ENCODE results near the gene GATA1.

Gene GATA1

DNA sequence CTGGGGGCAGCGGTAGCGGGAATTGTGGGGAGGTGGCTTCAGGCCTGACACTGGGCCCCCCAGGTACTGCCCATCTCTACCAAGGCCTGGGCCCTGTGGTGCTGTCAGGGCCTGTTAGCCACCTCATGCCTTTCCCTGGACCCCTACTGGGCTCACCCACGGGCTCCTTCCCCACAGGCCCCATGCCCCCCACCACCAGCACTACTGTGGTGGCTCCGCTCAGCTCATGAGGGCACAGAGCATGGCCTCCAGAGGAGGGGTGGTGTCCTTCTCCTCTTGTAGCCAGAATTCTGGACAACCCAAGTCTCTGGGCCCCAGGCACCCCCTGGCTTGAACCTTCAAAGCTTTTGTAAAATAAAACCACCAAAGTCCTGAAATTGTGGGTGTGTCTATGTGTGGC is 7.5 kb downstream of the GATA1 start:
- CTCF ChIA-PET = no interaction called here
- TF ChIP-seq, protein P1, sequence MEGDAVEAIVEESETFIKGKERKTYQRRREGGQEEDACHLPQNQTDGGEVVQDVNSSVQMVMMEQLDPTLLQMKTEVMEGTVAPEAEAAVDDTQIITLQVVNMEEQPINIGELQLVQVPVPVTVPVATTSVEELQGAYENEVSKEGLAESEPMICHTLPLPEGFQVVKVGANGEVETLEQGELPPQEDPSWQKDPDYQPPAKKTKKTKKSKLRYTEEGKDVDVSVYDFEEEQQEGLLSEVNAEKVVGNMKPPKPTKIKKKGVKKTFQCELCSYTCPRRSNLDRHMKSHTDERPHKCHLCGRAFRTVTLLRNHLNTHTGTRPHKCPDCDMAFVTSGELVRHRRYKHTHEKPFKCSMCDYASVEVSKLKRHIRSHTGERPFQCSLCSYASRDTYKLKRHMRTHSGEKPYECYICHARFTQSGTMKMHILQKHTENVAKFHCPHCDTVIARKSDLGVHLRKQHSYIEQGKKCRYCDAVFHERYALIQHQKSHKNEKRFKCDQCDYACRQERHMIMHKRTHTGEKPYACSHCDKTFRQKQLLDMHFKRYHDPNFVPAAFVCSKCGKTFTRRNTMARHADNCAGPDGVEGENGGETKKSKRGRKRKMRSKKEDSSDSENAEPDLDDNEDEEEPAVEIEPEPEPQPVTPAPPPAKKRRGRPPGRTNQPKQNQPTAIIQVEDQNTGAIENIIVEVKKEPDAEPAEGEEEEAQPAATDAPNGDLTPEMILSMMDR (IDR thresholded peaks at IDR 0.05; ENCODE audit: control extremely low read depth, extremely low read depth, low read depth, missing control alignments) = no peak
- DNase-seq (ENCODE audit: extremely low spot score) = no peak
- POLR2A ChIA-PET = no interaction called here

DNA sequence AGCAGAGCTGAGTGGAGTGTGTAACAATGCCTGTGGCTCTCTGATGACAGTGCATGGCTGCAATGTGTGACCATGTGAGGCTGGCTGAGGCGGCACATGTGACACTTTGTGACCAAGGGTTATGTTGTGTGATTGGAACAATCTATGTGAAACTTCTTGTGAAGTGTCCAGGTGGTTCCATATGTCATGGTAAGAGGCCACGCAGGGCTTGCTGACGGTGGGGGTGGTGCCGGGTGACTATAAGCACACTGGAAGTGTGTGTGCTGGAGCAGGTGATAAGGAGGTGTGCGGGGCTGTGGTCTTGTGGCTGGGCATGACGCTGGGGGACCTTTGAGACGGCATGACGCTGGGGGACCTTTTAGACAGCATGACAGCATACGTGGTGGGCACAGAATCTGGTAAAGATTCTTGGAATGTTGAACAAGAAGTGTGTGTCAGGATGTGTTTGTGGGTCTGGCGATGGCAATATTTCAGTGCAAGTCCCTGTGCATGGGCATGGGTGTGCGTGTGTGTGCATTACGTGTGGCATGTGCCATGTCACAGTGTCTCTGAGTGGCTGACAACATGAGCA is 8.0 kb downstream of the GATA1 start:
- ChIA-PET POLR2A (no interaction called here), CTCF (no interaction called here)
- no peak for DNase-seq (ENCODE audit: extremely low spot score)
- TF ChIP-seq, protein P1 (IDR thresholded peaks at IDR 0.05; ENCODE audit: control extremely low read depth, extremely low read depth, low read depth, missing control alignments) = no peak

DNA sequence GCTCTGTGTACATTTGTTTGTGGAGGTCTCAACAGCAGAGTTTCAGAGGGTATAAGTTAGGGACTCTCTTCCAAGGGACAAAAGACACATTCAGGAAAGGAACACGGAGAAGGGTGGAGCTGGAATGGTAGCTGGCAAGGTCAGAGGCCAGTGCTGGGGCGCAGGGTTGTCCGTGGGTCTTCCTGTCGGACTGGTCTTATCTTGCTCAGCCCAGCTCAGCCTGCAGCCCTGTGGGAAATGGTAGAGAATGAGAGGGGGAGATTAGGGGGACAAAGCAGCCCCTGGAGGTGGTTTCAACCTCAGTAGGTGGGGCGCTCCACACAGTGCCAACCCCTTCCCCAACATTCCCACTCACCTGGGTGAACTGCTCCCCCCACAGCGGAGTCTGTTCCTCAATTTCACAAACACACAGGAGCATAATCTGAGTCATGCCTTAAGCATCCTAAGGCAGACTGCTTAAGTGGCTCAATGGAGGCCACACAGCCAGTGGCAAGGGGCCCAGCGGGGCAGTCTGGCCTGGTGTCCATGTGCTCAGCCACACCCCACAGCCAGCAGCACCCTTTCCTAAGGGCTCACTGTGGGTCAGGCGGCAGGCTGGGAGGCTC is 8.6 kb downstream of the GATA1 start:
- no peak for DNase-seq (ENCODE audit: extremely low spot score)
- TF ChIP-seq, protein P1 (IDR thresholded peaks at IDR 0.05; ENCODE audit: control extremely low read depth, extremely low read depth, low read depth, missing control alignments) = no peak
- ChIA-PET POLR2A (no interaction called here), CTCF (no interaction called here)

DNA sequence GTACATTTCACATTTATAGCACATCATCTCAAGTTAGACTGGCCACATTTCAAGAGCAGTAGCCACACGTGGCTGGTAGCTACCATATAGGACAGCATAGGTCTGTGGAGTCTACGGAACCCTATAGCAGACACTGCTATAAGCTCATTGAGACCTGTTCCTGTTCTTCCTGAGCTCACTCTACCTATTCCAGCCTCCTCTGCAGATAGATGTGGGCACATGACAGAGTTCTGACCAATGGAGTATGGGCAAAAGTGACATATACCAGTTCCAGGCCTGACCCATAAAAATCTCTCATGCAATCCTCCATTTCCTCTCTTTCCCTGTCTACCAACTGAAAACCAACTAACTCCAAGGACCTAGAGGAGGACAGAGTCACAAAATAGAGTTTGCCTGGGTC is 11.9 kb downstream of the GATA1 start:
- DNase-seq (ENCODE audit: extremely low spot score) = no peak
- ChIA-PET POLR2A (no interaction called here), CTCF (interaction anchor here (0.9 to 1.0 kb wide), 2 partner anchors 23 to 98 kb away, joined by 3 to 4 read pairs; no protein-coding TSS in a partner anchor)
- TF ChIP-seq, protein P1 (IDR thresholded peaks at IDR 0.05; ENCODE audit: control extremely low read depth, extremely low read depth, low read depth, missing control alignments) = no peak

DNA sequence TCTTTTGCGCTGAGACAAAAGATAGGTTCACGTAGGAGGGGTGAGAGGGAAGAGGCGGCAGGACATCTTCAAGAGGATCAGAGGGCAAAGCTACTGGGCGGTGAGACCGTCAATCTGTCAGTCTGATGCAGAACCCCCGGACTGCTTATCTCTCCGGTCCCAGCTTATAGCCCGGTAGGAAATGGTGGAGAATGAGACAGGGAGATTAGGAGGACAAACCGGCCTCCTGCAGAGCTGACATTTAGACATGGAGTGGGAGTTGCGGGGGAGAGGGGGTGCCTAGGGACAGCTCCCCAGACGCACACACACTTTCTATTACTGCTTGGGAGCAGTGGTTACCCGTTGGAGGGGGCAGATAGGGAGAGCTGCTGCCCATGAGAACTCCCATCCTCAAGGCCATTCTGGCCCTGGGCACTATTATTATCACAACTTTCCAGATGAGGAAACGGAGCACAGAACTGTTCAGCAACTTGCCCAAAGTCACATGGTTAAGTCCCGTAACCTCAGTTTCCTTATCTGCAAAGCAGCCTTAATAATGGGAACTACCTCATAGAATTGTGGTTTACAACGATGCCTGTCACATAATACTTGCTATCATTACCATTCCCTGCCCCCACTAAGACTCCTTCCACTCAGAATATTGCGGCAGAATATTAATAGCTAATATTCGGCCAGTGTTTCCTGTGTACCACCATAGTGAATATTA is 14.3 kb downstream of the GATA1 start:
- POLR2A ChIA-PET = no interaction called here
- TF ChIP-seq, protein P1 (IDR thresholded peaks at IDR 0.05; ENCODE audit: control extremely low read depth, extremely low read depth, low read depth, missing control alignments) = no peak
- no peak for DNase-seq (ENCODE audit: extremely low spot score)
- CTCF ChIA-PET = no interaction called here

DNA sequence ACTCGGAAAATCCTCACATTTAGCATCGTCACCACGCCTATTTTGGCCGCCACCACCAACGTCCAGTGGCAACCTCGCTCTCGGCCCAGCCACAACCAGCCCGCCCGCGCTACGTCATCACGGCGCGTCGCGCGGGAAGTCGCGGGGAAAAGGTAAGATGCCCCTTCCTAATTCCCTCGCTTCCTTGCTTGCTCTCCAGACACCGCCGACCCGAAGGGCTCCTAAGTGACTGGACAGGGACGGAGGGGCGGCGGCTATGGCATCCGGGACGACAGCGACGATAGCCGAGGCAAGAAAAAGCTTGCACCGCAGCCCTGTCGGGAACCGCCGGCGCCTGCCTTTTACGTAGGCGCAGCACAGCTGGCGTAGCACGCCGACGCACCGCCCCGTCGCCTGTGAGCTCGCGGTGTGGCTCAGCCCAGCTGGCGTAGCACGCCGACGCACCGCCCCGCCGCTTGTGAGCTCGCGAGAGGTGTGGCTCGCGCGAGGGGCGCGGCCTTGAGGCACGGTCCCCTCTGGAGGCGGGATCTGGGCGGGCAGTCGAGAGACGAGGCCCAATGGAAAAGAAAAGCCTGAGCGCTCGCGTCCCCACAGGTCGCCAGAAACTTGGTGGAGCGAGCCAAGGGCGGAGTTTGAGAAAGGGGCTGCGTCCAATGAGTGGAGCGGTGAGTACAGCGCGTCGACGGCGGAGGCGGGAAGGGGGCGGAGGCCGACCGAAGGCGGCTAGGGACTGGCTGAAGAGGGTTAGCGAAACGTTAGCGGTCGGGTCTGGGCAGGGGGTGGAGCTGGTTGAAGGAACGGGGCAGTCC is 15.1 kb downstream of the GATA1 start, which contains the start of gene HDAC6:
Gene HDAC6, plus strand, starts transcription at position 788 of the 809 bp plus-strand sequence. CDS start 626 bp downstream, outside the sequence.
- POLR2A ChIA-PET = interaction anchor here (0.6 to 0.7 kb wide), 2 partner anchors 43 to 110 kb away, joined by 3 read pairs; no protein-coding TSS in a partner anchor
- CTCF ChIA-PET = no interaction called here
- DNase-seq (ENCODE audit: extremely low spot score) = peak; percentile 90
- TF ChIP-seq, protein P1 (IDR thresholded peaks at IDR 0.05; ENCODE audit: control extremely low read depth, extremely low read depth, low read depth, missing control alignments) = no peak
